ENCODE results near the gene GPC2.
A peak's percentile ranks its signal among the peaks of the same experiment; 100 is the strongest.
"Not testable (repeated sequence)": the region's sequence is repeated elsewhere in the genome, so short reads cannot be mapped to it uniquely, and the experiment has no call there.

Gene GPC2

DNA sequence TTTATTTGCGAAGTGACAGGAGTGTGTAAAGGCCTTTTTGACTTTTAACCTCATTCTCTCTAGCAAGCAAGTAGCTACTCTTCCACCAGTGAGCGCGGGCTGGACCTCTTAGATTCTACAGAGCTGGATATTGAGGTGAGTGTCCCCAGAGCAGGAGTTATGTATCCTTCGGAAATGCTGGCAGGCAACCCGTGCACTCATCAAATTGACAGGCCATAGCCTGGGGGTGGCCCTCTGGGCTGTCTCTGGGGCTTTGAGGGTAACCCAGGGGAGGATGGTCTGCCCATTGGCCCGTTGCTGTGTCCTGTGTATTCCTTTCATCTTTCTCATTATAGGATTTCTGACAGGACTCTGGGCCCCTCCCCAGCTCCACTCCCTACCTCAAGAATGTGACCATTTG, 36.5 kb upstream of the GPC2 start:
- Mint-ChIP-seq H3K27ac (no peak overlapping the region), H3K4me1 (ENCODE audit: low read depth) (peaks cover 20% of the 10 kb centered on the region), H3K27me3 (peaks cover 18% of the 10 kb centered on the region), H3K4me3 (no peak overlapping the region), H3K36me3 (ENCODE audit: low read depth) (peaks cover 60% of the 10 kb centered on the region), H3K9me3 (no peaks in the 10 kb centered on the region)
- intact Hi-C loops (cut with micrococcal nuclease) = no loop called here

DNA sequence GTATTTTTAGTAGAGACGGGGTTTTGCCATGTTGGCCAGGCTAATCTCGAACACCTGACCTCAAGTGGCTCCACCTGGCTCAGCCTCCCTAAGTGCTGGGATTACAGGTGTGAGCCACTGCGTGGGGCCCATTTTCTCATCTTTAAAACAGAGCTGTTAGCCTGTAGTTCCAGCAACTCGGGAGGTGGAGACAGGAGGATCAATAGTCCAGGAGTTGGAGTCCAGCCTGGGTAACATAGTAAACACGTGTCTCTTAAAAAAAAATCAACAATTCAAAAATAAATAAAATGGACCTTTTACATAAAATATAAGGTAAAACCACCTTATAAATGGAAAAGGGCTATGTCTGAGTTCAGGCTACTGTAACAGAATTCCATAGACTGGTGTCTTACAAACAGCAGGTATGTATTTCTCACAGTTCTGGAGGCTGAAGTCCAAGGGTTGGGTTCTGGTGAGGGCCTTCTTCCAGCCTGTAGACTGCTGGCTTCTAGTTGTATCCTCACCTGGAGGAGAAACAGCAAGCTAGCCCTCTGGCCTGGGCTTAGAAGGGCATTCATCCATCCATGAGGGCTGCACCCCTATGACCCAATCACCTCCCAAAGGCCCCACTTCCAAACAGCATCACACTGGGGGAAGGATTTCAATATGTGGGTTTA, 35.6 kb upstream of the GPC2 start:
- Mint-ChIP-seq H3K4me1 (ENCODE audit: low read depth) (peaks cover 22% of the 10 kb centered on the region), H3K9me3 (no peaks in the 10 kb centered on the region), H3K27me3 (peaks cover 22% of the 10 kb centered on the region), H3K27ac (no peak overlapping the region), H3K4me3 (no peak overlapping the region), H3K36me3 (ENCODE audit: low read depth) (peaks cover 63% of the 10 kb centered on the region)
- intact Hi-C loops (cut with micrococcal nuclease) = no loop called here

- H3K36me3 Mint-ChIP-seq (ENCODE audit: low read depth) = peaks cover 69% of the 10 kb centered on the region
- H3K9me3 Mint-ChIP-seq = no peaks in the 10 kb centered on the region
- intact Hi-C loops (cut with micrococcal nuclease) = no loop called here
- H3K4me1 Mint-ChIP-seq (ENCODE audit: low read depth) = peaks cover 14% of the 10 kb centered on the region
- peak overlapping the region; percentile 1 for H3K27ac Mint-ChIP-seq
- peaks cover 22% of the 10 kb centered on the region for H3K27me3 Mint-ChIP-seq
- H3K4me3 Mint-ChIP-seq = no peak overlapping the region
These were observed 34.2 kb upstream of the GPC2 start for GRCh38 chr7:100211342-100211780.

DNA sequence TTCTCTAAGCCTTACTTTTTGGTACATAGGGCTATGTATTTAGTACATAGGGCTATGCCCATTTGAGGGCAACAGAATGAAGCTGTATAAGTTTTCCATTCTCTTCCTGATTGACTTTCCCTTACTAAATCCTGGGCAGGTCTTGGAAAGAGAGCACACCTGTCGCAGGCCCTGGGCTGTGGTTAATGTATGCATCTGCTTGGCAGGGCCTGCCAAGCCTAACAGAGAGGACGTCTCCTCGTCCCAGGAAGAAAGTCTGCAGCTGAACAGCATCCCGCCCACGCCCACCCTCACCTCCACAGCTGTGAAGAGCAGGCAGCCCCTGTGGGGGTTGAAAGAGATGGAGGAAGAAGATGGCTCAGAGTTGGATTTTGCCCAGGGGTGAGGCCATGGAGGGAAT, 33.6 kb upstream of the GPC2 start:
- peaks cover 22% of the 10 kb centered on the region for H3K27me3 Mint-ChIP-seq
- no peak overlapping the region for H3K27ac Mint-ChIP-seq
- no peaks in the 10 kb centered on the region for H3K9me3 Mint-ChIP-seq
- H3K4me3 Mint-ChIP-seq = no peak overlapping the region
- intact Hi-C loops (cut with micrococcal nuclease) = no loop called here
- peaks cover 72% of the 10 kb centered on the region for H3K36me3 Mint-ChIP-seq (ENCODE audit: low read depth)
- peaks cover 14% of the 10 kb centered on the region for H3K4me1 Mint-ChIP-seq (ENCODE audit: low read depth)

DNA sequence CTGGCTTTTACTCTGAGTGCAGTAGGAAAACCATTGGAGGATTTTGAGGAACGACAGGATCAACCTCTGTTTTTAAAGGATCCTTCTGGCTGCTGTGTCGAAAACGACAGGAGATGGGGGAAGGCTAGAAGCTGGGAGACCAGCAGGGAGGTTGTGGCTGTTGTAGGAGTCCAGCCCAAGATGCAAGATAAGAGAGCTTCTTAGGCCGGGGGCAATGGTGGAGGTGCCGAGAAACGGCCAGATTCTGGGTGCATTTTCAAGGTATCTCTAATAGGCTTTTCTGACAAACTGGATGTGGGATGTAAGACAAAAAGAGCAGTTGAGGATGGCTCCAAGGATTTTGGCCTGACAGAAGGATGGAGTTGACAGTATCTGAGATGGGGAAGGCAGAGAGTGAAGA, 32.3 kb upstream of the GPC2 start:
- no peak overlapping the region for H3K4me3 Mint-ChIP-seq

DNA sequence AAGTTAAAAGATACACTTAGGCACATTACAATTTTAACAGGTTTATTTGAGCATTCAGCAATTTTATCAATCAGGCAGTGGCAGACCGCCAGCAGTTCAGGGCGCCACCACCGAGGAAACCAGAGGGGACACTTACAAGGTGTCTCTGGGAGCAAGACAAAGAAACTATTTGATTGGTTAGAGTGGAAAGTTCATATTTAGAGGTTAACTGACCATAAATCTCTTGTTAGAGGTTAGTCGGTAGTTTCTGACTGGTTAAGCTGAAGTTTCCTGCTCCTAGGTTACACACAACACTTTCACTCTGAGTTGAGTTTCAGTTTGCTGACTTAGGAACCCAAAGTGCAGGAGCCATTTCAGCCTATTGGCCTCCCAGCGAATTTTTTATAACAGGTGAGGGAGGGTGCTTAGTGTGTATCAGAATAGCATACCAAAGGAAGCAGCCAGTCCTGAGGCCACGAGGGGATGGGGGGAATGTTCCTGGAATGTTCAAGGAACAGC, 31.8 kb upstream of the GPC2 start:
- Mint-ChIP-seq H3K27ac (no peak overlapping the region), H3K4me3 (no peak overlapping the region), H3K36me3 (ENCODE audit: low read depth) (peaks cover 59% of the 10 kb centered on the region), H3K4me1 (ENCODE audit: low read depth) (peaks cover 27% of the 10 kb centered on the region), H3K9me3 (no peaks in the 10 kb centered on the region), H3K27me3 (peaks cover 21% of the 10 kb centered on the region)
- intact Hi-C loops (cut with micrococcal nuclease) = no loop called here

More for the DNA sequence above, 32.3 kb upstream of the GPC2 start:
- Mint-ChIP-seq H3K9me3 (no peaks in the 10 kb centered on the region), H3K36me3 (ENCODE audit: low read depth) (peaks cover 62% of the 10 kb centered on the region), H3K4me1 (ENCODE audit: low read depth) (peaks cover 22% of the 10 kb centered on the region), H3K27ac (no peak overlapping the region), H3K27me3 (peaks cover 21% of the 10 kb centered on the region)
- intact Hi-C loops (cut with micrococcal nuclease) = no loop called here

DNA sequence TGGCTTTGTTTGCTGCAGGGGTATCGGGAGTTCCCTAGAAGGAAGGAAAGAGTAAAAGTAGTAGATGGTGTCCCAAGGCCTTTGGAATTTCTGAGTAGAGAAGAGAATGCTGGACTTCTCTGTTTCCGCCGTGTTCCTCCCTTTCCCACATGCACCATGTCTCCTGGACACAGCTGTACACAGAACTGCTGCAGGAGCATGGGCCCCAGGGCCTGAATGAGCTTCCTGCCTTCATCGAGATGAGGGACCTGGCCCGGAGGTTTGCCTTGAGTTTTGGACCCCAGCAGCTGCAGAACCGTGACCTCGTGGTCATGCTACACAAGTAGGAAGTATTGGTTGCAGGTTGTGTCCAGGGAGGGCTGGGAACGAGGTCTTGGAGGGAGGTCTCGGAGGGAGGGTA, 27.3 kb upstream of the GPC2 start:
- peaks cover 53% of the 10 kb centered on the region for H3K4me1 Mint-ChIP-seq (ENCODE audit: low read depth)
- intact Hi-C loops (cut with micrococcal nuclease) = no loop called here
- peak overlapping the region; percentile 55 for H3K27ac Mint-ChIP-seq
- no peaks in the 10 kb centered on the region for H3K9me3 Mint-ChIP-seq
- H3K4me3 Mint-ChIP-seq = no peak overlapping the region
- H3K27me3 Mint-ChIP-seq = peaks cover 13% of the 10 kb centered on the region
- peaks cover 44% of the 10 kb centered on the region for H3K36me3 Mint-ChIP-seq (ENCODE audit: low read depth)

- Mint-ChIP-seq H3K27ac (peak overlapping the region; percentile 91), H3K36me3 (ENCODE audit: low read depth) (peaks cover 23% of the 10 kb centered on the region)
These were observed 23.5 kb upstream of the GPC2 start for GRCh38 chr7:100200693-100201092.

GRCh38 chr7:100198266-100198665, 21.1 kb upstream of the GPC2 start:
- Mint-ChIP-seq H3K36me3 (ENCODE audit: low read depth) (peaks cover 15% of the 10 kb centered on the region), H3K27me3 (peaks cover 18% of the 10 kb centered on the region), H3K4me3 (no peak overlapping the region), H3K4me1 (ENCODE audit: low read depth) (peaks cover 51% of the 10 kb centered on the region), H3K27ac (peak overlapping the region; percentile 91), H3K9me3 (no peaks in the 10 kb centered on the region)
- intact Hi-C loops (cut with micrococcal nuclease) = no loop called here

More at GRCh38 chr7:100200693-100201092, 23.5 kb upstream of the GPC2 start:
- Mint-ChIP-seq H3K4me1 (ENCODE audit: low read depth) (peaks cover 68% of the 10 kb centered on the region), H3K27me3 (peaks cover 18% of the 10 kb centered on the region), H3K9me3 (no peaks in the 10 kb centered on the region), H3K4me3 (peak overlapping the region; percentile 81)
- intact Hi-C loops (cut with micrococcal nuclease) = loop anchor here (1.0 kb wide), 1 partner anchor 10 kb away; no protein-coding TSS in a partner anchor

DNA sequence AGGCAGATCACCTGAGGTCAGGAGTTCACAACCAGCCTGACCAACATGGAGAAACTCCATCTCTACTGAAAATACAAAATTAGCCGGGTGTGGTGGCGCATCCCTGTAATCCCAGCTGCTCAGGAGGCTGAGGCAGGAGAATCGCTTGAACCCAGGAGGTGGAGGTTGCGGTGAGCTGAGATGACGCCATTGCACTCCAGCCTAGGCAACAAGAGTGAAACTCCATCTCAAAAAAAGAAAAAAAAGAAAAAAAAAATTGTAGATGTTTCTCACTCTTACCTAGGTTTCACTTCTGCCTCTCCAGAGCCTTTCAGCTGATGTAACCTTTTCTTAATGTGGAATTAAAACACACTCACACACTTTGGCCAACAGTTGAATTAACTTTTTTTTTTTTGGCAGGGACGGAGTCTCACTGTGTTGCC, 18.7 kb upstream of the GPC2 start:
- peaks cover 15% of the 10 kb centered on the region for H3K27me3 Mint-ChIP-seq
- intact Hi-C loops (cut with micrococcal nuclease); H3K9me3 Mint-ChIP-seq; H3K4me3 Mint-ChIP-seq; H3K27ac Mint-ChIP-seq; H3K36me3 Mint-ChIP-seq (ENCODE audit: low read depth): not testable (repeated sequence)
- peaks cover 46% of the 10 kb centered on the region for H3K4me1 Mint-ChIP-seq (ENCODE audit: low read depth)

GRCh38 chr7:100195222-100195621, 18.0 kb upstream of the GPC2 start:
- H3K36me3 Mint-ChIP-seq (ENCODE audit: low read depth) = no peaks in the 10 kb centered on the region
- peaks cover 15% of the 10 kb centered on the region for H3K27me3 Mint-ChIP-seq
- intact Hi-C loops (cut with micrococcal nuclease) = no loop called here
- no peaks in the 10 kb centered on the region for H3K9me3 Mint-ChIP-seq
- no peak overlapping the region for H3K27ac Mint-ChIP-seq
- H3K4me1 Mint-ChIP-seq (ENCODE audit: low read depth) = peaks cover 46% of the 10 kb centered on the region
- no peak overlapping the region for H3K4me3 Mint-ChIP-seq

DNA sequence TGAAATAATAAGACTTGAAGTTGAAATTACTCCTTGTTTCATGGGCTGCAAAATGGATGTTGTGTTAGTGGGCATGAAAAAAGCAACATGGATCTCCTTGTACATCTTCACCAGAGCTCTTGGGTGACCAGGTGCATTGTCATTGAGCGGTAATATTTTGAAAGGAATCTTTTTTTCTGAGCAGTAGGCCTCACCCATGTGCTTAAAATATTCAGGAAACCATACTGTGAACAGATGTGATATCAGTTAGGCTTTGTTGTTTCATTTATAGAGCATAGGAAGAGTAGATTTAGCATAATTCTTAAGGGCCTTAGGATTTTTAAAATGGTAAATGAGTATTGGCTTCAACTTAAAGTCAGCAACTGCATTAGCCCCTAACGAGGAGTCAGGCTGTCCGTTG, 15.8 kb upstream of the GPC2 start:
- H3K27ac Mint-ChIP-seq = no peak overlapping the region
- intact Hi-C loops (cut with micrococcal nuclease) = no loop called here
- peaks cover 8% of the 10 kb centered on the region for H3K27me3 Mint-ChIP-seq
- peaks cover 28% of the 10 kb centered on the region for H3K4me1 Mint-ChIP-seq (ENCODE audit: low read depth)
- H3K9me3 Mint-ChIP-seq = no peaks in the 10 kb centered on the region
- no peaks in the 10 kb centered on the region for H3K36me3 Mint-ChIP-seq (ENCODE audit: low read depth)
- H3K4me3 Mint-ChIP-seq = no peak overlapping the region

DNA sequence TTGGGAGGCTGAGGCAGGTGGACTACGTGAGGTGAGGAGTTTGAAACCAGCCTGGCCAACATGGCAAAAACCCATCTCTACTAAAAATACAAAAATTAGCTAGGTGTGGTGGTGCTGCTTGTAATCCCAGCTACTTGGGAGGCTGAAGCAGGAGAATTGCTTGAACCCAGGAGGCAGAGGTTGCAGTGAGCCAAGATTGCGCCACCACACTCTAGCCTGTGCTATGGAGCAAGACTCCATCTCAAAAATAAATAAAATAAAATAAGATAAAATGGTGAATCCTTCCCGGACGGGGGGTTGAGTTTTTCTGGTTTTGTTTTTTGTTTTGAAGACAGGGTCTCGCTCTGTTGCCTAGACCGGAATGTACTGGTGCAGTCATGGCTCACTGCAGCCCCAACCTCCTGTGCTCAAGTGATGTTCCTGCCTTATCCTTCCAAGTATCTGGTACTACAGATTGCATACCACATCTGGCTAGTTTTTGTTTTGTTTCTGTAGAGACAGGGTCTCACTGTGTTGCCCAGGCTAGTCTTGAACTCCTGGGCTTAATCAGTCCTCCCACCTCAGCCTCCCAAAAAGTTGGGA, 15.2 kb upstream of the GPC2 start:
- H3K27me3 Mint-ChIP-seq; H3K36me3 Mint-ChIP-seq (ENCODE audit: low read depth); H3K4me3 Mint-ChIP-seq; intact Hi-C loops (cut with micrococcal nuclease); H3K9me3 Mint-ChIP-seq; H3K27ac Mint-ChIP-seq: not testable (repeated sequence)
- peaks cover 25% of the 10 kb centered on the region for H3K4me1 Mint-ChIP-seq (ENCODE audit: low read depth)

DNA sequence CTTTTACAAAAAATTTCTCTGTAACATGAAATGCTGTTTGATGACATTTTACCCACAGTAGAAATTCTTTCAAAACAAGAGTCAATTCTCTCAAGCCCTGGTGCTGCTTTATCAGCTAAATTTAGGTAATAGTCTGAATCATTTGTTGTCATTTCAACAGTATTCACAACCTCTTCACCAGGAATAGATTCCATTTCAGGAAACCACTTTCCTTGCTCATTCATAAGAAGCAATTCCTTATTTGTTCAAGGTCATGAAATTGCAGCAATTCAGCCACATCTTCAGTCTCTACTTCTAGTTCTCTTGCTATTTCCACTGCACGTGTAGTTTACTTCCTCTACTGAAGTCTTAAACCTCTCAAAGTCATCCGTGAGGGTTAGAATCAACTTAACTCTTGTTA, 14.6 kb upstream of the GPC2 start:
- H3K36me3 Mint-ChIP-seq (ENCODE audit: low read depth) = no peaks in the 10 kb centered on the region
- no peak overlapping the region for H3K4me3 Mint-ChIP-seq
- intact Hi-C loops (cut with micrococcal nuclease) = no loop called here
- no peaks in the 10 kb centered on the region for H3K9me3 Mint-ChIP-seq
- peaks cover 23% of the 10 kb centered on the region for H3K4me1 Mint-ChIP-seq (ENCODE audit: low read depth)
- H3K27ac Mint-ChIP-seq = no peak overlapping the region
- peaks cover 3% of the 10 kb centered on the region for H3K27me3 Mint-ChIP-seq
